Nephron progenitor cell (in vitro differentiated cells): ENCODE results near the gene CDH8.
"Not testable (repeated sequence)": the region's sequence is repeated elsewhere in the genome, so short reads cannot be mapped to it uniquely, and the experiment has no call there.

Source experiments
- DNase-seq: peaks from one replicate; pipeline ENCODE4 v3.0.0; 2021
- H3K27ac Mint-ChIP-seq: 2 replicates; pipeline ENCODE4 v1.8.0; 2021; ENCODE audit warnings: mild to moderate bottlenecking, moderate library complexity, mixed read lengths
- H3K27me3 Mint-ChIP-seq: 2 replicates; pipeline ENCODE4 v1.8.0; 2021; ENCODE audit warnings: mild to moderate bottlenecking, low read depth, mixed read lengths; ENCODE audit not compliant: poor library complexity
- H3K36me3 Mint-ChIP-seq: 2 replicates; pipeline ENCODE4 v1.8.0; 2021; ENCODE audit warnings: low read depth, mixed read lengths
- H3K4me1 Mint-ChIP-seq: 2 replicates; pipeline ENCODE4 v1.8.0; 2021; ENCODE audit warnings: mixed read lengths
- H3K4me3 Mint-ChIP-seq: 2 replicates; pipeline ENCODE4 v1.8.0; 2021; ENCODE audit warnings: mild to moderate bottlenecking, moderate library complexity, mixed read lengths
- H3K9me3 Mint-ChIP-seq: 2 replicates; pipeline ENCODE4 v1.8.0; 2021; ENCODE audit warnings: mild to moderate bottlenecking, moderate library complexity, mixed read lengths
- CTCF ChIP-seq: fragments of 200-600 bp; sonication (generic); IDR thresholded peaks from 2 replicates; pipeline ENCODE4 v1.5.0; 2021; ENCODE audit warnings: antibody characterized with exemption

The CDH8 gene

GRCh38 chr16:61726125-61726524 lies 310.1 kb downstream of the CDH8 start:
- no peak for TF ChIP-seq CTCF
- no peaks in the 10 kb centered on the region for H3K27me3 Mint-ChIP-seq
- no peaks in the 10 kb centered on the region for H3K9me3 Mint-ChIP-seq
- no peak overlapping the region for H3K27ac Mint-ChIP-seq
- no peak overlapping the region for H3K4me3 Mint-ChIP-seq
- H3K36me3 Mint-ChIP-seq = no peaks in the 10 kb centered on the region
- H3K4me1 Mint-ChIP-seq = peaks cover 6% of the 10 kb centered on the region
- no peak for DNase-seq

- no peak overlapping the region for H3K27ac Mint-ChIP-seq
- no peak for DNase-seq
- TF ChIP-seq CTCF = no peak
- no peak overlapping the region for H3K4me3 Mint-ChIP-seq
- no peaks in the 10 kb centered on the region for H3K27me3 Mint-ChIP-seq
- H3K4me1 Mint-ChIP-seq = no peaks in the 10 kb centered on the region
- H3K36me3 Mint-ChIP-seq = no peaks in the 10 kb centered on the region
- no peaks in the 10 kb centered on the region for H3K9me3 Mint-ChIP-seq
These were observed 314.7 kb downstream of the CDH8 start for GRCh38 chr16:61721544-61721943.

GRCh38 chr16:61715393-61715792 lies 320.8 kb downstream of the CDH8 start:
- Mint-ChIP-seq H3K27me3 (no peaks in the 10 kb centered on the region), H3K27ac (no peak overlapping the region)
- no peak for DNase-seq

GRCh38 chr16:61713787-61714186 lies 322.5 kb downstream of the CDH8 start:
- no peak overlapping the region for H3K27ac Mint-ChIP-seq
- no peaks in the 10 kb centered on the region for H3K9me3 Mint-ChIP-seq
- H3K4me1 Mint-ChIP-seq = peaks cover 11% of the 10 kb centered on the region
- no peak for TF ChIP-seq CTCF
- no peaks in the 10 kb centered on the region for H3K27me3 Mint-ChIP-seq
- no peaks in the 10 kb centered on the region for H3K36me3 Mint-ChIP-seq
- no peak for DNase-seq
- no peak overlapping the region for H3K4me3 Mint-ChIP-seq

More at GRCh38 chr16:61715393-61715792, 320.8 kb downstream of the CDH8 start:
- no peaks in the 10 kb centered on the region for H3K36me3 Mint-ChIP-seq
- H3K4me3 Mint-ChIP-seq = no peak overlapping the region
- TF ChIP-seq CTCF = no peak
- peaks cover 11% of the 10 kb centered on the region for H3K4me1 Mint-ChIP-seq
- no peaks in the 10 kb centered on the region for H3K9me3 Mint-ChIP-seq

GRCh38 chr16:61699640-61700039 lies 336.6 kb downstream of the CDH8 start:
- H3K9me3 Mint-ChIP-seq, H3K27me3 Mint-ChIP-seq, H3K36me3 Mint-ChIP-seq, H3K4me3 Mint-ChIP-seq, H3K4me1 Mint-ChIP-seq, DNase-seq, H3K27ac Mint-ChIP-seq: not testable (repeated sequence)

- H3K27me3 Mint-ChIP-seq = peaks cover 7% of the 10 kb centered on the region
- H3K9me3 Mint-ChIP-seq = no peaks in the 10 kb centered on the region
- no peaks in the 10 kb centered on the region for H3K36me3 Mint-ChIP-seq
- DNase-seq = no peak
- H3K4me1 Mint-ChIP-seq = peaks cover 13% of the 10 kb centered on the region
- H3K27ac Mint-ChIP-seq = no peak overlapping the region
- TF ChIP-seq CTCF = no peak
- no peak overlapping the region for H3K4me3 Mint-ChIP-seq
These were observed 351.7 kb downstream of the CDH8 start for GRCh38 chr16:61684541-61684940.
